Measurements from ENCODE around the gene CKS2. TPM values are rescaled to one million over a fixed set of nuclear protein-coding genes. Genes with fewer than 3 reads are reported as not detected.
"Not testable (repeated sequence)": the region's sequence is repeated elsewhere in the genome, so short reads cannot be mapped to it uniquely, and the experiment has no call there.

CKS2 gene
- total RNA-seq, 1 experiment from 2014 or later: 145 TPM

- peak; percentile 43 for DNase-seq (ENCODE audit: low spot score)
These were observed 589 bp downstream of the CKS2 start for GRCh38 chr9:89311346-89312221.

- peak; percentile 39 for DNase-seq (ENCODE audit: low spot score)
These were observed 1.2 kb downstream of the CKS2 start for GRCh38 chr9:89312222-89312571.

- DNase-seq (ENCODE audit: low spot score): peak; percentile 22
These were observed 2.8 kb downstream of the CKS2 start for GRCh38 chr9:89313842-89314241.

GRCh38 chr9:89314955-89315354 is 4.0 kb downstream of the CKS2 start:
- no peak for DNase-seq (ENCODE audit: low spot score)

- DNase-seq (ENCODE audit: low spot score): no peak
These were observed 4.5 kb downstream of the CKS2 start for GRCh38 chr9:89315482-89315881.

GRCh38 chr9:89317282-89317681 is 6.3 kb downstream of the CKS2 start:
- DNase-seq (ENCODE audit: low spot score): peak; percentile 38

GRCh38 chr9:89318123-89319014 is 7.4 kb downstream of the CKS2 start, which contains the start of gene SECISBP2:
Gene SECISBP2, plus strand, starts transcription at chr9:89318500. Its CDS starts 77 bp downstream, at chr9:89318577.
- peak; percentile 96 for DNase-seq (ENCODE audit: low spot score)

- DNase-seq (ENCODE audit: low spot score): no peak
These were observed 8.3 kb downstream of the CKS2 start for GRCh38 chr9:89319015-89319905.

- no peak for DNase-seq (ENCODE audit: low spot score)
These were observed 12.4 kb downstream of the CKS2 start for GRCh38 chr9:89323390-89323789.

GRCh38 chr9:89325733-89326132 is 14.7 kb downstream of the CKS2 start:
- no peak for DNase-seq (ENCODE audit: low spot score)

GRCh38 chr9:89328064-89328463 is 17.1 kb downstream of the CKS2 start:
- no peak for DNase-seq (ENCODE audit: low spot score)

GRCh38 chr9:89329917-89330316 is 18.9 kb downstream of the CKS2 start:
- DNase-seq (ENCODE audit: low spot score): no peak

GRCh38 chr9:89330513-89330912 is 19.5 kb downstream of the CKS2 start:
- no peak for DNase-seq (ENCODE audit: low spot score)

- DNase-seq (ENCODE audit: low spot score): no peak
These were observed 28.8 kb downstream of the CKS2 start for GRCh38 chr9:89339807-89340206.

GRCh38 chr9:89340332-89340731 is 29.3 kb downstream of the CKS2 start:
- DNase-seq (ENCODE audit: low spot score): no peak

- no peak for DNase-seq (ENCODE audit: low spot score)
These were observed 31.2 kb downstream of the CKS2 start for GRCh38 chr9:89342213-89342612.

GRCh38 chr9:89342948-89343347 is 32.0 kb downstream of the CKS2 start:
- no peak for DNase-seq (ENCODE audit: low spot score)

- not testable (repeated sequence) for DNase-seq (ENCODE audit: low spot score)
These were observed 32.8 kb downstream of the CKS2 start for GRCh38 chr9:89343812-89344211.

- no peak for DNase-seq (ENCODE audit: low spot score)
These were observed 34.5 kb downstream of the CKS2 start for GRCh38 chr9:89345476-89345875.

- DNase-seq (ENCODE audit: low spot score): no peak
These were observed 35.7 kb downstream of the CKS2 start for GRCh38 chr9:89346696-89347095.

- DNase-seq (ENCODE audit: low spot score): no peak
These were observed 36.7 kb downstream of the CKS2 start for GRCh38 chr9:89347651-89348050.

Measured in HT-29 (cell line).